Left lung (tissue), 10 donors: ENCODE data around the gene ELP2. TPM values are rescaled to one million over a fixed set of nuclear protein-coding genes. Genes with fewer than 3 reads are reported as not detected.

Experiments
- ATAC-seq: fragments of 200-7000 bp; cut with Tn5 transposase; one replicate; pipeline ENCODE4 v1.9.1; 2020; ENCODE audit warnings: moderate library complexity
- DNase-seq, 4 donors: peaks; one replicate each; pipeline ENCODE4 v3.0.0-alpha.2; 2013 to 2020
- H3K27ac ChIP-seq, 2 donors: fragments of 200-600 bp; sonication (generic) in 1 of 2; one replicate each; pipeline versions ENCODE4 v1.5.0 to v1.8.0; 2020 to 2021
- H3K27me3 ChIP-seq, 2 donors: fragments of 200-600 bp; sonication (generic) in 1 of 2; one replicate each; pipeline versions ENCODE4 v1.5.0 to v1.8.0; 2020 to 2021
- H3K36me3 ChIP-seq, 2 donors: fragments of 200-600 bp; sonication (generic) in 1 of 2; one replicate each; pipeline versions ENCODE4 v1.5.0 to v1.8.0; 2020 to 2021
- H3K4me1 ChIP-seq, 2 donors: fragments of 200-600 bp; one replicate each; pipeline ENCODE4 v1.8.0; 2021
- H3K4me3 ChIP-seq, 2 donors: fragments of 200-600 bp; sonication (generic) in 1 of 2; one replicate each; pipeline versions ENCODE4 v1.5.0 to v1.8.0; 2020 to 2021; ENCODE audit warnings: mild to moderate bottlenecking in 1 of 2
- H3K9me3 ChIP-seq, 2 donors: fragments of 200-600 bp; sonication (generic) in 1 of 2; one replicate each; pipeline versions ENCODE4 v1.5.0 to v1.8.0; 2020 to 2021
- CTCF ChIP-seq, 2 donors: fragments of 200-600 bp; sonication (generic) in 1 of 2; IDR thresholded peaks; one replicate each; pipeline versions ENCODE4 v1.5.0 to v1.8.0; 2021; ENCODE audit warnings: antibody characterized with exemption in 2 of 2
- intact Hi-C, 2 donors: fragments of 100-400 bp; cut with DNase I; formaldehyde crosslinking; loops; one replicate each; pipeline versions ENCODE4 v1.11.2 to v1.14.2; 2022
- polyA plus RNA-seq, 6 donors: library from polyadenylated mRNA; unstranded; fragments of 120-200 nt; gene quantifications; one replicate each; pipeline ENCODE4 v1.2.1, GENCODE V29; 2013; ENCODE audit not compliant: insufficient read length in 6 of 6
- total RNA-seq, 2 donors: library from RNA; stranded (reverse); fragmentation: NEBNext Ultra II Directional; extraction: Animal tissue kit (Norgen Biotek cat#: 25700); gene quantifications; one replicate each; pipeline ENCODE4 v1.2.1, GENCODE V29; 2021
- donor health status: DM: no; HTN: yes; CAD: no.
- donor health status: DM: no; HTN: no; CAD: no.

The ELP2 gene
- total and polyA plus RNA-seq, 8 donors: 55.6 to 154 (median 122) TPM

GRCh38 chr18:36107477-36107876 is 22.2 kb upstream of the ELP2 start:
- ATAC-seq (no peak), DNase-seq (no peak)
- Histone ChIP-seq H3K36me3 (peaks cover 0 to 22% of the 10 kb centered on the region in 2 donors), H3K27me3 (no peaks in the 10 kb centered on the region), H3K4me3 (no peak overlapping the region), H3K4me1 (no peaks in the 10 kb centered on the region), H3K9me3 (peaks cover 0 to 3% of the 10 kb centered on the region in 2 donors), H3K27ac (no peak overlapping the region)
- TF ChIP-seq CTCF (IDR thresholded peaks at IDR 0.05): no peak
- intact Hi-C loops: loop anchor here in 1 of 2 donors (10.0 kb wide), 1 partner anchor 177 kb away; no protein-coding TSS in a partner anchor

GRCh38 chr18:36108196-36108595 is 21.5 kb upstream of the ELP2 start:
- no peak overlapping the region for H3K4me3 ChIP-seq
- DNase-seq (no peak), ATAC-seq (no peak)
- H3K9me3 ChIP-seq: no peaks in the 10 kb centered on the region
- peaks cover 0 to 28% of the 10 kb centered on the region in 2 donors for H3K36me3 ChIP-seq
- no peaks in the 10 kb centered on the region for H3K4me1 ChIP-seq
- no peaks in the 10 kb centered on the region for H3K27me3 ChIP-seq
- TF ChIP-seq CTCF (IDR thresholded peaks at IDR 0.05): no peak
- intact Hi-C loops: loop anchor here in 1 of 2 donors (10.0 kb wide), 1 partner anchor 177 kb away; no protein-coding TSS in a partner anchor
- H3K27ac ChIP-seq: no peak overlapping the region

- no peaks in the 10 kb centered on the region for H3K9me3 ChIP-seq
Measured at GRCh38 chr18:36108601-36109000, 21.1 kb upstream of the ELP2 start.

GRCh38 chr18:36109737-36110136 is 20.0 kb upstream of the ELP2 start:
- no peak for TF ChIP-seq CTCF (IDR thresholded peaks at IDR 0.05)
- intact Hi-C loops: loop anchor here in 1 of 2 donors (10.0 kb wide), 1 partner anchor 175 kb away; no protein-coding TSS in a partner anchor
- H3K9me3 ChIP-seq: no peaks in the 10 kb centered on the region
- no peak overlapping the region for H3K4me3 ChIP-seq
- H3K27ac ChIP-seq: no peak overlapping the region
- no peaks in the 10 kb centered on the region for H3K4me1 ChIP-seq
- no peak for ATAC-seq
- no peaks in the 10 kb centered on the region for H3K27me3 ChIP-seq
- DNase-seq: no peak
- peaks cover 0 to 42% of the 10 kb centered on the region in 2 donors for H3K36me3 ChIP-seq

More at GRCh38 chr18:36108601-36109000, 21.1 kb upstream of the ELP2 start:
- no peak overlapping the region for H3K4me3 ChIP-seq
- no peak for ATAC-seq
- H3K27ac ChIP-seq: no peak overlapping the region
- intact Hi-C loops: loop anchor here in 1 of 2 donors (10.0 kb wide), 1 partner anchor 176 kb away; no protein-coding TSS in a partner anchor
- no peaks in the 10 kb centered on the region for H3K27me3 ChIP-seq
- TF ChIP-seq CTCF (IDR thresholded peaks at IDR 0.05): no peak
- peaks cover 0 to 31% of the 10 kb centered on the region in 2 donors for H3K36me3 ChIP-seq
- no peak for DNase-seq
- H3K4me1 ChIP-seq: no peaks in the 10 kb centered on the region

GRCh38 chr18:36112302-36112701 is 17.4 kb upstream of the ELP2 start:
- no peak overlapping the region for H3K27ac ChIP-seq
- no peaks in the 10 kb centered on the region for H3K4me1 ChIP-seq
- H3K27me3 ChIP-seq: no peaks in the 10 kb centered on the region
- no peak for TF ChIP-seq CTCF (IDR thresholded peaks at IDR 0.05)
- no peak overlapping the region for H3K4me3 ChIP-seq
- intact Hi-C loops: no loop called here
- ATAC-seq (no peak), DNase-seq (no peak)
- peaks cover 0 to 61% of the 10 kb centered on the region in 2 donors for H3K36me3 ChIP-seq
- H3K9me3 ChIP-seq: no peaks in the 10 kb centered on the region
